NB4 (cell line): ENCODE measurements around the gene SFT2D3.
A peak's percentile ranks its signal among the peaks of the same experiment; 100 is the strongest.

Experiments
- DNase-seq: peaks from one replicate; pipeline ENCODE4 v3.0.0; 2010; ENCODE audit warnings: low read depth
- H3K4me3 ChIP-seq: one replicate; pipeline ENCODE4 v1.5.1; 2011; ENCODE audit warnings: mild to moderate bottlenecking, low read depth, low read length, moderate library complexity
- MYC ChIP-seq: IDR thresholded peaks from 2 replicates; pipeline ENCODE4 v1.6.1; 2011; ENCODE audit warnings: low read depth, low read length
- POLR2A ChIP-seq: IDR thresholded peaks from 2 replicates; pipeline ENCODE4 v1.6.1; 2011; ENCODE audit warnings: mild to moderate bottlenecking; ENCODE audit not compliant: insufficient read length; ENCODE audit errors: extremely low read depth
- TF ChIP-seq, protein P1 (sequence below): IDR thresholded peaks from one replicate; pipeline ENCODE4 v1.5.1; 2012; ENCODE audit warnings: low read depth, low read length
- TF ChIP-seq, protein P2 (sequence below): IDR thresholded peaks from 2 replicates; pipeline ENCODE4 v1.6.1; 2011; ENCODE audit warnings: low read depth, low read length

SFT2D3 gene

DNA sequence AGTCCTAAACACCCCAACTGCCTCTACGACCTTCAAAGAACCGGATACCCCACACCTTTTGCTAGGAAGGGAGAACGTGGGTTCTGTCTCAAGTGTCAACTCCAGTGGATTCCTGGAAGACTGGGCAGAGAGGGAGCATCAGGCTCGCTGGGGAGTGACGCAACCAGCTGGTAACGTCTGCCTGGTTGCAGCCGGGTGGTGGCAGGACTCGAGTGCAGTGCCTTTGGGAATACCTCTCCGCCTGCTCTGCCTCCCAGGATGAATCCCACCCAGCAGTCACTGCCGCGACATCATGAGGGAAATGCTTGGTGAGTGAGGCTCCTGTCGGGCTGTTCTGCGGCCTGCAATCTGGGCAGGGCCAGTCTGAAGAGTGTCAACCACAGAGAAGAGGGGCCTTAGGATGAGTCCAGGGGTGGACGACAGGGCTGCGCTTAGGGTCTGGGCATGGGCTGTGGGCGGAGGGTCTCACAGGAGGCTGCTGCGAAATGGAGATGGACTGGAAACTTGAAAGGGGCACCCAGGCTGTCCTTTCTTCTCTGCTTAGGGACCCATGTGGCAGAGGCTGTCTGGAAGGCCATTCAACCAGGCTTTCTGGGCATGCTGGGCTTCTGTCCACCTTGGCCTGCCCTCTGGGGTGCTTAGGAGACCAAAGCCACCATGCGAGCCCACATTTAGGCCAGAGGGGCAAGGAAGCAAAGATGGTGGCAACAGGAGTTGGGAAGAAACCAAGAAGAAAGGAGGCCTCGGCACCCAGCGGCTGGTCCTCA is 42.5 kb upstream of the SFT2D3 start:
- TF ChIP-seq, protein P1, sequence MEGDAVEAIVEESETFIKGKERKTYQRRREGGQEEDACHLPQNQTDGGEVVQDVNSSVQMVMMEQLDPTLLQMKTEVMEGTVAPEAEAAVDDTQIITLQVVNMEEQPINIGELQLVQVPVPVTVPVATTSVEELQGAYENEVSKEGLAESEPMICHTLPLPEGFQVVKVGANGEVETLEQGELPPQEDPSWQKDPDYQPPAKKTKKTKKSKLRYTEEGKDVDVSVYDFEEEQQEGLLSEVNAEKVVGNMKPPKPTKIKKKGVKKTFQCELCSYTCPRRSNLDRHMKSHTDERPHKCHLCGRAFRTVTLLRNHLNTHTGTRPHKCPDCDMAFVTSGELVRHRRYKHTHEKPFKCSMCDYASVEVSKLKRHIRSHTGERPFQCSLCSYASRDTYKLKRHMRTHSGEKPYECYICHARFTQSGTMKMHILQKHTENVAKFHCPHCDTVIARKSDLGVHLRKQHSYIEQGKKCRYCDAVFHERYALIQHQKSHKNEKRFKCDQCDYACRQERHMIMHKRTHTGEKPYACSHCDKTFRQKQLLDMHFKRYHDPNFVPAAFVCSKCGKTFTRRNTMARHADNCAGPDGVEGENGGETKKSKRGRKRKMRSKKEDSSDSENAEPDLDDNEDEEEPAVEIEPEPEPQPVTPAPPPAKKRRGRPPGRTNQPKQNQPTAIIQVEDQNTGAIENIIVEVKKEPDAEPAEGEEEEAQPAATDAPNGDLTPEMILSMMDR: no peak
- no peak for TF ChIP-seq POLR2A
- no peak for TF ChIP-seq MYC
- TF ChIP-seq, protein P2, sequence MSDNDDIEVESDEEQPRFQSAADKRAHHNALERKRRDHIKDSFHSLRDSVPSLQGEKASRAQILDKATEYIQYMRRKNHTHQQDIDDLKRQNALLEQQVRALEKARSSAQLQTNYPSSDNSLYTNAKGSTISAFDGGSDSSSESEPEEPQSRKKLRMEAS: no peak
- H3K4me3 ChIP-seq: no peak overlapping the region
- no peak for DNase-seq

DNA sequence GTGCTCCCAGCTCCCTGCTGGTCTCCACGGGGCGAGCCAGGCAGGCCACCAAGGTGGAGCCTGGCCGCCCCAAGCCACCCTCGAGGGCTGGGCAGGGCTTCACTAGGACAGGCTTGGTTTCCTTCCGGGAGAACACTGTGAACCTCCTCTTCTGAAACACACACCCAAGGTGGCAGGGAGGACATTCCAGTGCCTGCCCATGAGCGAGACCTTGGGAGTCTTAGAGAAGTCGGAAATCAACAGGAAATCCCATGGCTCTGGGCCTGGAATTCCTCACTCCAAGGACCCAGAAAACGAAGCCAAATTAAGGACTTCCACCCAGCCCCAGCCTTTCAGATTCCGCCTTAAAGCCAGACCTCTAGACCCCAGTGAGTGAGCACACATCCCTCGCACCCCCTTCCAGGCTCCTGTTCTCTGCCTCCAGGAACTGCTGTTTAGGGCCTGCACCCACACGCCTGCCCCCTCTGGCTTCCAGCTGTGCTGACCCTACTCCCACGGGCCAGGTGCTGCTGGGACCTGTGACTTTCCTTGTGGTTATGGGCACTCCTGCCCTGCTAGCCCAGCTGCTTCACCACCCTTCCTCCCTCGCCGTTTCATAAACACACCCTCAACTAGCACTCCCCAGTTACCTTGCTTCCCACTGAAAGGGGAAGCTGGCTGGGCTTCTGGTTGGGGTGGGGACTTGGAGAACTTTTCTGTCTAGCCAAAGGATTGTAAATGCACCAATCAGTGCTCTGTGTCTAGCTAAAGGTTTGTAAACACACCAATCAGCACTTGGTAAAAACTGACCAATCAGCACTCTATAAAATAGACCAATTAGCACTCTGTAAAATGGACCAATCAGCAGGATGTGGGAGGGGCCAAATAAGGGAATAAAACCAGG is 41.6 kb upstream of the SFT2D3 start:
- DNase-seq: peak; percentile 70
- no peak overlapping the region for H3K4me3 ChIP-seq
- TF ChIP-seq, protein P2: no peak
- TF ChIP-seq MYC (0 out of 2 replicates have a peak, but pooled peaks have one; percentile 23), POLR2A (no peak)
- TF ChIP-seq, protein P1: no peak

DNA sequence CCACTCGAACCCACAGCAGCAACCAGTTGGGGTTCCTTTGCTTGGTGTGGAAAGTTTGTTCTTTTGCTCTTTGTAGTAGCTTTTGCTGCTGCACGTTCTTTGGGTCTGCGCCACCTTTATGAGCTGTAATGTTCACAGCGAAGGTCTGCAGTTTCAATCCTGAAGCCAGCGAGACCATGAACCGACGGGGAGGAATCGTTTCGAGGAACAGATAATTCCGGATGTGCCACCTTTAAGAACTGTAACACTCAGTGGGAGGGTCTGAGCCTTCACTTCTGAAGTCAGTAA is 41.1 kb upstream of the SFT2D3 start:
- DNase-seq: no peak
- H3K4me3 ChIP-seq: no peak overlapping the region
- TF ChIP-seq, protein P2: no peak
- TF ChIP-seq MYC: no peak
- TF ChIP-seq, protein P1: no peak
- TF ChIP-seq POLR2A: no peak

DNA sequence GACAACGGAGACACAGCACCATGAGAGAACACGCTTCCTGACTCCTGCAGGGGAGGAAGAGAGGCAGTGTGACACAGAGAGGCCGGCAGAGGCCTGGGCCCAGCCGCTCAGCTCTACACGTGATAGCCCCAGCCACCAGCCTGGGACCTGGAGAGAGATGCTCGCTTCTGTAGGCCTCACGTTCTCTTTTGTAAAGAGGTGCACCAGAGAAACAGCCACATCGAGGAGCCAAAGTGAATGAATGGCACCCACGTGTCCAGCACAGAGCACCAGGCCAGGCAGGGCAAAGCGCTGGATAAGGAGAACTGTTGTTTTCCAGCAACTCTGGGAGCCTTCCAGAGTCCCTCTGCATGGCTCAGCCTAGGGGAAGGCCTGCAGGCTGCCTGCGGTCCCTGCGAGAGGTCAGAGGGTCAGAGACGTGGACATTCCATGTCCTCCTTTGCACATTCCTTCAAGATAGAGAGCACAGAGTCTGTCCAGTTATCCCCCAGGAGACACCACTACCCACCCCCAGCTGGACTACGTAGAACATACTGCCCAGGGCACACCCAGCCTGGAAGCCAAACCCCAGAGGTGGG is 40.1 kb upstream of the SFT2D3 start:
- DNase-seq: no peak
- no peak overlapping the region for H3K4me3 ChIP-seq
- TF ChIP-seq POLR2A: no peak
- TF ChIP-seq MYC: no peak
- TF ChIP-seq, protein P2: no peak
- TF ChIP-seq, protein P1: no peak

DNA sequence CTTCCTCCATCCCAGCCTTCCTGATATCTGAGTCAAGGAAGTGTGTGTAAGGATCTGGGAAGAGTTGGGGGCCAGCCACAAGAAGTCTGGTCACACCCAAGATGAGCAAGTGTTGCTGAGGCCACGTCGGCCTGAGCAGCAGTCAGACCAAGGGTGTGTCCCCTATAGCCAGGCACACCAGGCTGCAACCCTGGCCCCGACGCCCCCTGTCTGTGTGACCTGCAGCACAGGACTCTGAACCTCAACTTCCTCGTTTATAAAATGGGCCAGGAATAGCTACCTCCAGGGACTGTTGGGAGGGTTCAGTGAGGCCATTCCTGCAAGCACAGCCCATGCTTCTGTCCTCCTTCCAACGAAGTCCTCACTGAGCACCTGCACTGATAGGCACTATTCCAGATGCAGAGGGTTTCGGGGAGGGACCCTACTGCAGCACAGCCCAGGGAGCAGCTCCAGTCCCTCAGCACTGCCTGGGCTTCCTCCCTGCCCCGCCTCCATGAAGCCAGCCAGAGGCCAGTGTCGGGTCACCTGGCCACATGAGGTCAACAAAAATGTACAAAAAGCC is 39.3 kb upstream of the SFT2D3 start:
- peak; percentile 36 for DNase-seq
- no peak overlapping the region for H3K4me3 ChIP-seq
- TF ChIP-seq MYC (no peak), POLR2A (no peak)
- TF ChIP-seq, protein P2: no peak
- TF ChIP-seq, protein P1: no peak
